GM21723 (cell line): Measurements from ENCODE around the gene MAG.

Source experiments
- ATAC-seq: cut with Tn5 transposase; IDR thresholded peaks from one replicate; pipeline ENCODE4 v1.9.1; 2021; ENCODE audit warnings: mild to moderate bottlenecking, moderate library complexity; ENCODE audit not compliant: unreplicated experiment

MAG gene

DNA sequence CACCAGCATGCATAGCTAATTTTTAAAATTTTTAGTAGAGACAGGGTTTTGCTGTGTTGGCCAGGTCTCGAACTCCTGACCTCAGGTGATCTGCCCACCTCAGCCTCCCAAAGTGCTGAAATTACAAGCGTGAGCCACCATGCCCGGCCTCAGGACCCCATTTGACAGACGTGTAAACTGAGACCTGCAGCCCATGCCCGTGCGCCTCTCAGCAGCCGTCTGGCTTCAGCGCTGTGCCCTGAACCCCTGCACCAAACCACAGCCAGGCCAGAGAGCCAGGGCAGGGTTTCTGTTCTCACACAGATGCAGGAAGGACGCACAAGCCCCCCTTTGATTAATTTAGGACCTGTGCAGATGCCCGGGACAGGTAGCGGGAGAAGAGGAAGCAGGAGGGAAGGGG, 48.5 kb downstream of the MAG start:
- no peak for ATAC-seq

DNA sequence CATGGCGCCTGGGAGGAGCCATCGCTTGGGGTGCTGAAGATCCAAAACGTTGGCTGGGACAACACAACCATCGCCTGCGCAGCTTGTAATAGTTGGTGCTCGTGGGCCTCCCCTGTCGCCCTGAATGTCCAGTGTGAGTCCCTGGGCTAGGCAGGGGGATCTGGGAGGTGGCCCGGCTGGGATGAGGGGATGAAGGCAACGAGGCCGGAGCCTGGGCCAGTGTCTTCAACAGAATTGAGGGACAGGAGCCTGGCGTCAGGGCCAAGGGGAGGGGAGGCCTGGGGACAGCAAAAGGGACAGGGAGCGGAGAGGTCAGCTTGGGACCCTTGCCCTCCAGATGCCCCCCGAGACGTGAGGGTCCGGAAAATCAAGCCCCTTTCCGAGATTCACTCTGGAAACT, 49.0 kb downstream of the MAG start:
- no peak for ATAC-seq

DNA sequence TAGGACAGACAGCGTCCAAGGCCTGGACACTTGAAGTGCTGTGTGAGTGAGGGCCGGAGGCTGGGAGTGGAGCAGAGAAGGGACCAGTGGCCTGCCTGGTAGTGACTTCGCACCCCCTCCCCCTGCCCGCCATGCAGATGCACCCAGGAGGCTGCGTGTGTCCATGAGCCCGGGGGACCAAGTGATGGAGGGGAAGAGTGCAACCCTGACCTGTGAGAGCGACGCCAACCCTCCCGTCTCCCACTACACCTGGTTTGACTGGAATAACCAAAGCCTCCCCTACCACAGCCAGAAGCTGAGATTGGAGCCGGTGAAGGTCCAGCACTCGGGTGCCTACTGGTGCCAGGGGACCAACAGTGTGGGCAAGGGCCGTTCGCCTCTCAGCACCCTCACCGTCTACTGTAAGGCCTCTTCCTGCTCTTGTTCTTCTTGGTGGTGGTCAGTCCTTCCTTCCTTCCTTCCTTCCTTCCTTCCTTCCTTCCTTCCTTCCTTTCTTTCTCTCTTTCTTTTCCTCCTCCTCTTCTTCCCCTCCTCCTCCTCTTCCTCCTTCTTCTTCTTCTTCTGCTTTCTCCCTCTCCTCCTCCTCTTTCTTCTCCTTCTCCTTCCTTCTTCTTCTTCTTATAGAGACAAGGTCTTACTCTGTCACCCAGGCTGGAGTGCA, 49.7 kb downstream of the MAG start:
- no peak for ATAC-seq

- ATAC-seq = no peak
Measured at GRCh38 chr19:35342430-35342829, 50.5 kb downstream of the MAG start.

DNA sequence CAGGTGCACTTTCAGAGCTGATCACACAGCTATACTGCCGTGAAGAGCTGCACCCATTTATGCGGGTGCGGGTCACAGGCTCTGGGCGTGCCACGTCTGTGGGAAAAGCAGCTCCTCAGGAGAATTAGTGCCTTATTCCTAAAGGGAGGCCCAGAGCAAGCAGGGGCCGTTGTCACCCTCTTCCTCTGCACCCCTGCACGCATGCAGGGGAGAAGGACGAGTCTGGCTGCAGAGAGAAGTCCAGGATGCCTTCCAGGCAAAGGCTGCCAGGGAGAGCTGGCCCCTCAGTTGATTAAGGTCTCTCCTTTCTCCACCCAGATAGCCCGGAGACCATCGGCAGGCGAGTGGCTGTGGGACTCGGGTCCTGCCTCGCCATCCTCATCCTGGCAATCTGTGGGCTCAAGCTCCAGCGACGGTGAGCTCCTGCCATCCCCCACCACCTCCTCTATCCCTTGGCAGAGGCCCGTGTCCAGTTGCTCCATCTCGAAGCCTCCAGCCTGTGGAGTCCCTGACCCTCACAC, 52.6 kb downstream of the MAG start:
- ATAC-seq = no peak

DNA sequence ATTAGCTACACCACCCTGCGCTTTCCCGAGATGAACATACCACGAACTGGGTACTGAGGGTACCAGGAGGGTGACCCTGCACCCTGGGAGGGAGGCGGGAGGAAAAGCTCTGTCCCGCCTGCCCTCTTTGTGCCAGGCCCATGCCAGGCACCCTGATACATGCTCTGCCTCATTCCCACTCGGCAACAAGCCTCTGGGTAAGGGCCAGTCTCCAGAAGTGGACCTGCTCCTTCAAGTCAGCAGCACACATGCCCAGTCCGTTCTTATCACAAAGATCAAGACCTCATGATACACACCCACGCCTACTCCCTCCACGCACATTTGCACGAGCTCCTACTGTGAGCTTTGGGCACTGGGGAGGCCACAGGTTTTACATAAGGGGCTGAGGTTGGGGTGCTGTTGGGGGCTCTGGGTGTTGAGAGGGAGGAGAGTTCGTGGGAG, 53.7 kb downstream of the MAG start:
- no peak for ATAC-seq

DNA sequence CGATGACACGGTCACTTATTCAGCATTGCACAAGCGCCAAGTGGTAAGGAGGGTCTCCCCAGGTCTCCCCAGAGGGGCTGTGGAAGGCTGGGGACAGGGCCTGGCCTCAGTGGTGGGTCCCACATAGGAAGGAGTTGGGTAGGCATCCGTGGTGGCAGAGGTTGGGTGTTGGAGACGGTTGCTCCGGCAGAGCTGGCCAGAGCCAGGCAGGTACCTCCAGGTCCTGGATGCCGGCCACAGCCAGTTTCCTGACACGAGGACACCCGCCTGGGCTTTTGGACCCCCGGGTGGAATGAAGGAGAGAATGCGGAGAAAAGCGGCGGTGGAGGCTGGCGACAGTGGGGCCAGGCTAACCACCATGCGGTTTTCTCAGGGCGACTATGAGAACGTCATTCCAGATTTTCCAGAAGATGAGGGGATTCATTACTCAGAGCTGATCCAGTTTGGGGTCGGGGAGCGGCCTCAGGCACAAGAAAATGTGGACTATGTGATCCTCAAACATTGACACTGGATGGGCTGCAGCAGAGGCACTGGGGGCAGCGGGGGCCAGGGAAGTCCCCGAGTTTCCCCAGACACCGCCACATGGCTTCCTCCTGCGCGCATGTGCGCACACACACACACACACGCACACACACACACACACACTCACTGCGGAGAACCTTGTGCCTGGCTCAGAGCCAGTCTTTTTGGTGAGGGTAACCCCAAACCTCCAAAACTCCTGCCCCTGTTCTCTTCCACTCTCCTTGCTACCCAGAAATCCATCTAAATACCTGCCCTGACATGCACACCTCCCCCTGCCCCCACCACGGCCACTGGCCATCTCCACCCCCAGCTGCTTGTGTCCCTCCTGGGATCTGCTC, 54.5 kb downstream of the MAG start:
- ATAC-seq = no peak

DNA sequence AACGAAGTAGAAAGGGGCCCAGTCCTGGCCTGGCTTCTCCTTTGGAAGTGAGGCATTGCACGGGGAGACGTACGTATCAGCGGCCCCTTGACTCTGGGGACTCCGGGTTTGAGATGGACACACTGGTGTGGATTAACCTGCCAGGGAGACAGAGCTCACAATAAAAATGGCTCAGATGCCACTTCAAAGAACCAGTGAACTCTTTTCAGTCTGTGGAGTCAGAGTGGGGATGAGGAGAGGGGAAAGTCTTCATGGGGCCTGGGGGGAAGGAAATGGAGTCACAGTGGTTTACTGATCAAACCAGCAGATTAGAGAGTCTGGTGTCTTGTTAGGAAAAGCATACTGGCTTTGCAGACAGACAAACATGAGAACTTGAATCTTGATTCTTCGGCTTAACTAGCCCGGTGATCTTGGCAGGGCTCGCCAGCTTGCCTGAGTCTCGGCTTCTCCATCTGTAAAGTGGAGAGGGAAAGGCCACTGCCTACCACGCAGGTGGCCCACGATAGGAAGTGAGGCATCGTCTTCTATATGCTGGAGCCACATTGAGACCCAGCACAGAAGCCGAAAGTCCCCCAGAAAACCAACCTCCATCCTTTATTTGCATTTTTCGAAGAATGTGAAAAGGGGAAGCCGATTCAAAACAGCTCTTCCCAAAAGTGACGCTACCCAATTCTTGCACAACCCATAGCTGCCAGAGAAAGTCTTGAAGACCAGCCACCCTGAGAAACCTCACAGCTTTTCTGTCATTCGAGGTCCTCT, 55.4 kb downstream of the MAG start, which contains the start of gene FFAR1:
FFAR1 (plus strand) TSS at position 732 of the 759 bp plus-strand sequence. CDS start 3,650 bp downstream, outside the sequence.
- ATAC-seq = peak; percentile 61

- ATAC-seq = no peak
Measured at GRCh38 chr19:35347930-35348298, 56.0 kb downstream of the MAG start.

DNA sequence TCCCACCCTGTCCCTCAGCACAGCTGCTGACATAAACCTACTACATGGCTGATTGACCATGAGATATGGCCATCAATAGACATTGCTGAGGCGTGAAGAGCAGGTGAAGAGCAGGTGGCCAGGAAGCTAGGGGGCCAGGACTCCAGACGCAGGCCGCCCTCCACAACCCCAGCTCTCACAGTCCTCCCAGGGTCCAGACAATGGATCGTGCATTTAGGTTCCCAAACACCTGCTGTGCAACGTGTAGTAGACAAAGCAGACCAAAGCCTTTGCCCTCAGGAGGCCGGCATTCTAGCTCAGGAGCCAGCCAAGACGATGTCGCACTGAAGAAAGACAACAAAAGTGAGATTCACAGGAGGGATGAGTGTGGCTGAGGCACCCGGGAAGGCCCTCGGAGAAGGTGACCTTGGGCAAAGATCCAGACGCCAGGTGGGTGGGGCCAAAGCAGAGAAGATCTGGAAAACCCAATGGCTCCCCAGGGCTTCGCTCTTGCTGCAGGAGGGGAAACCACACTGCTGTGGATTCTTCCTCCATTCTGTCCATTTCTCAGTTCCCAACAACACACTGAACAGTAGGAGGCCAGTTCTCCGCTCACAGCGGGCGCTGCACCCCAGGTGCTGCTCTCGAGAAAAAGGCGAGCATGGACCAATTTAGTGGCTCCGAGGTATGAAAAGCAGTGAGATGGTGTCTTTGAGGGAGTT, 57.1 kb downstream of the MAG start:
- no peak for ATAC-seq

GRCh38 chr19:35349614-35350521, 57.9 kb downstream of the MAG start:
- ATAC-seq = no peak

GRCh38 chr19:35350591-35350990, 58.6 kb downstream of the MAG start:
- ATAC-seq = no peak

- no peak for ATAC-seq
Measured at GRCh38 chr19:35351411-35352176, 59.6 kb downstream of the MAG start.

GRCh38 chr19:35352177-35352447, 60.2 kb downstream of the MAG start:
- ATAC-seq = no peak

- no peak for ATAC-seq
Measured at GRCh38 chr19:35352448-35353304, 60.7 kb downstream of the MAG start.

DNA sequence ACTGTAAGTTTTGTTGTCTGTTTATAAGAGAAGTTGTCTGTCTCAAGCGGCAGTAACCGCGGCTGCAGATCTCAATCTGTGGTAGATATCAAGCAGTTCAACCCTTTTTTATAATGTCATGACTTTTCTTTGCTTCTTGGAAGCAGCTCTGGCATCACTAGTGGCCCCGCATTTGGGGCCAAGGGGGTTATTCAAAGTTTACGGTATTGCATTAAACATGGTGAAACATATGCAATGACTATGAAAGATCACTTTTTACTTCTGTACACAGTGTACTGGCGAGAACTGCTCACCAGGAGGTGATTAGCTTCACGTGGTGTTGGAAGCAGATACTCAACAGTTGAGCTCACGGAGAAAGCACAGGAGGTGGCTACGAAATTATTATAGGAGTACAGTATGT, 61.7 kb downstream of the MAG start:
- no peak for ATAC-seq

GRCh38 chr19:35354898-35355297, 62.9 kb downstream of the MAG start:
- ATAC-seq = no peak

GRCh38 chr19:35355791-35356460, 64.0 kb downstream of the MAG start:
- ATAC-seq = no peak
